OCI-LY7 (cell line): ENCODE measurements around the gene AMBP.

Source experiments
- EZH2phosphoT487 ChIP-seq: fragments of 200-600 bp; sonication (generic); IDR thresholded peaks from 2 replicates; pipeline ENCODE4 v1.6.1; 2018; ENCODE audit warnings: low read depth, borderline replicate concordance, mild to moderate bottlenecking, mixed run types, antibody characterized with exemption, low read length, moderate library complexity, mixed read lengths
- TF ChIP-seq, protein P1 (sequence below): fragments of 200-600 bp; sonication (generic); conservative IDR thresholded peaks from 2 replicates; pipeline ENCODE4 v1.5.1; 2014; ENCODE audit warnings: mild to moderate bottlenecking, antibody characterized with exemption, low read length, moderate library complexity, mixed read lengths

GRCh38 chr9:114070188-114071103 lies 7.7 kb downstream of the AMBP start:
- TF ChIP-seq, protein P1, sequence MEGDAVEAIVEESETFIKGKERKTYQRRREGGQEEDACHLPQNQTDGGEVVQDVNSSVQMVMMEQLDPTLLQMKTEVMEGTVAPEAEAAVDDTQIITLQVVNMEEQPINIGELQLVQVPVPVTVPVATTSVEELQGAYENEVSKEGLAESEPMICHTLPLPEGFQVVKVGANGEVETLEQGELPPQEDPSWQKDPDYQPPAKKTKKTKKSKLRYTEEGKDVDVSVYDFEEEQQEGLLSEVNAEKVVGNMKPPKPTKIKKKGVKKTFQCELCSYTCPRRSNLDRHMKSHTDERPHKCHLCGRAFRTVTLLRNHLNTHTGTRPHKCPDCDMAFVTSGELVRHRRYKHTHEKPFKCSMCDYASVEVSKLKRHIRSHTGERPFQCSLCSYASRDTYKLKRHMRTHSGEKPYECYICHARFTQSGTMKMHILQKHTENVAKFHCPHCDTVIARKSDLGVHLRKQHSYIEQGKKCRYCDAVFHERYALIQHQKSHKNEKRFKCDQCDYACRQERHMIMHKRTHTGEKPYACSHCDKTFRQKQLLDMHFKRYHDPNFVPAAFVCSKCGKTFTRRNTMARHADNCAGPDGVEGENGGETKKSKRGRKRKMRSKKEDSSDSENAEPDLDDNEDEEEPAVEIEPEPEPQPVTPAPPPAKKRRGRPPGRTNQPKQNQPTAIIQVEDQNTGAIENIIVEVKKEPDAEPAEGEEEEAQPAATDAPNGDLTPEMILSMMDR: no peak
- TF ChIP-seq EZH2phosphoT487: no peak
